ENCODE results near the gene VCX2.

DNA sequence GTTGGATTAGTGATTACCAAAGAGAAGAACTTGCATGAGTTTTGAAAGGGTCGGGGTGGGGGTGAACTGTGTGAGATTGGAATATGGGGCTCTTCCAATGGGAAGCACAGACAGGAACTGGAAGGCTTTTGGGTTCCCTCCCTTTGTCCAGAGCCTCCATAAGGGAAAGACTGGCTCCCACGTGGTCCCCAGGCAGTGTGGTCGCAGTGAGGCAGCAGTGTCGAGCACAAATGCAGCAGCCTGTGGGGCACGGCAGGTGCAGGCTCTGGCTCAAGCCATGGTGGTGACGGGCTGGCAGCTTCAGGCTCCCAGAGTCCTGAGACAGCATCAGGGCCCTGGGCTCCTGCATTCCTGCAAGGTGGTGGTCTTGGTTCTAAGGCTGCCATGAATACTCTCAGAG, 45.5 kb downstream of the VCX2 start:
- TF ChIP-seq, protein P1, sequence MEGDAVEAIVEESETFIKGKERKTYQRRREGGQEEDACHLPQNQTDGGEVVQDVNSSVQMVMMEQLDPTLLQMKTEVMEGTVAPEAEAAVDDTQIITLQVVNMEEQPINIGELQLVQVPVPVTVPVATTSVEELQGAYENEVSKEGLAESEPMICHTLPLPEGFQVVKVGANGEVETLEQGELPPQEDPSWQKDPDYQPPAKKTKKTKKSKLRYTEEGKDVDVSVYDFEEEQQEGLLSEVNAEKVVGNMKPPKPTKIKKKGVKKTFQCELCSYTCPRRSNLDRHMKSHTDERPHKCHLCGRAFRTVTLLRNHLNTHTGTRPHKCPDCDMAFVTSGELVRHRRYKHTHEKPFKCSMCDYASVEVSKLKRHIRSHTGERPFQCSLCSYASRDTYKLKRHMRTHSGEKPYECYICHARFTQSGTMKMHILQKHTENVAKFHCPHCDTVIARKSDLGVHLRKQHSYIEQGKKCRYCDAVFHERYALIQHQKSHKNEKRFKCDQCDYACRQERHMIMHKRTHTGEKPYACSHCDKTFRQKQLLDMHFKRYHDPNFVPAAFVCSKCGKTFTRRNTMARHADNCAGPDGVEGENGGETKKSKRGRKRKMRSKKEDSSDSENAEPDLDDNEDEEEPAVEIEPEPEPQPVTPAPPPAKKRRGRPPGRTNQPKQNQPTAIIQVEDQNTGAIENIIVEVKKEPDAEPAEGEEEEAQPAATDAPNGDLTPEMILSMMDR (tag by site-specific recombination; IDR thresholded peaks at IDR 0.05), result no peak
- no peak for TF ChIP-seq PRDM1 (tag by site-specific recombination; IDR thresholded peaks at IDR 0.05)

Data from HEK293 (cell line).